HG03097 (cell line): Measurements from ENCODE around the gene ANG.
"Not testable (repeated sequence)": the region's sequence is repeated elsewhere in the genome, so short reads cannot be mapped to it uniquely, and the experiment has no call there.

Experiments used
- ATAC-seq: cut with Tn5 transposase; IDR thresholded peaks from one replicate; pipeline ENCODE4 v1.9.1; 2021; ENCODE audit not compliant: unreplicated experiment, low FRiP score

ANG gene

GRCh38 chr14:20734430-20734806, 45.9 kb downstream of the ANG start:
- ATAC-seq, result no peak

GRCh38 chr14:20738292-20738691, 49.7 kb downstream of the ANG start:
- ATAC-seq, result not testable (repeated sequence)

- no peak for ATAC-seq
Measured at GRCh38 chr14:20742132-20742531, 53.6 kb downstream of the ANG start.

GRCh38 chr14:20743556-20743955, 55.0 kb downstream of the ANG start:
- no peak for ATAC-seq
